NCI-H526 treated with DMSO at 0.1 percent for 48 hours (cell line): Measurements from ENCODE around the gene PTGIR.

ENCODE experiments used
- DNase-seq: peaks from one replicate; lab custom pipeline; 2025; lab: John Stamatoyannopoulos, UW

Gene PTGIR

DNA sequence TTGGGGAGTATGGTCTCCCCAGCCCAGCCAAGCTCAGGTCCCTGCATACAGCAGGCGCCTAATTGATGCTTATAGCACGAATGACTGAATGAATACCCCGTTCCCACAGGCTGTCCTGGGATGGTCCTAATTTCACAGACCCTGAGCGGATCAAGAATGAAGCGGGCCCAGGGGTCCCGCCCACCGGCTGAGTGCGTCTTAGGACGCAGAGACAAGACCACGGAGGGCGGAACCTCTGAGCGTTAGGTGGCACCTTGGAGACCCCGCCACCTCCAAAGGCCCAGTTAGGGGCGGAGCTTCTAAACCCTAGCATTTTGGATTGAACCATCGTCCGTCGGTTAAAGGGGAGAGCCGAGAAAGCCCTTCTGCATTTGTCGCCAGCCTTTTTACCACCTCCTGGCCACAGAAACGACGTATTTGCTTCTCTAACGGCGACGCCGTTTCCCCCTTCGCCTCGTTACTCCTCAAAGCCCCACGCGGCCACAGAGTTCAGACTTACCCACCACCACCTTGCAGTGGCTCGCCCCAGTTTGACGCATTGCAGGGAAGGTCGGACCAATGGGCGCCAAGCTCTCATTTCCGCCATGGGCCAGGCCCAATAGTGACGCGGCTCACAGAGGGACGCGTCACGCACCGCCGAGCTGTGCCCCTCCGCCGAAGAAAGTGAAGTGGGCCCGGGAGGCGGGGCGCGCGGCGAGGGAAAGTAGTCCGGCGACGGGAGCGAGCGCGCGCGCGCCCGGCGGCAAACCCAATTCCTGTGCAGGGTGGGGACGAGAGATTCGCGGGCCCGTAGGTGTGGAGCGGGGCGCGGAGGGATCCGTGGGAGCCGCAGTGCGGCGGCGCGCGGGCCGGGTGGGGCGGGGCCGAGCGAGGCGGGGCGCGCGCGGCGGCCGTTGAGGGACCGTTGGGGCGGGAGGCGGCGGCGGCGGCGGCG lies 24.2 kb downstream of the PTGIR start:
- DNase-seq, result peak; percentile 93

DNA sequence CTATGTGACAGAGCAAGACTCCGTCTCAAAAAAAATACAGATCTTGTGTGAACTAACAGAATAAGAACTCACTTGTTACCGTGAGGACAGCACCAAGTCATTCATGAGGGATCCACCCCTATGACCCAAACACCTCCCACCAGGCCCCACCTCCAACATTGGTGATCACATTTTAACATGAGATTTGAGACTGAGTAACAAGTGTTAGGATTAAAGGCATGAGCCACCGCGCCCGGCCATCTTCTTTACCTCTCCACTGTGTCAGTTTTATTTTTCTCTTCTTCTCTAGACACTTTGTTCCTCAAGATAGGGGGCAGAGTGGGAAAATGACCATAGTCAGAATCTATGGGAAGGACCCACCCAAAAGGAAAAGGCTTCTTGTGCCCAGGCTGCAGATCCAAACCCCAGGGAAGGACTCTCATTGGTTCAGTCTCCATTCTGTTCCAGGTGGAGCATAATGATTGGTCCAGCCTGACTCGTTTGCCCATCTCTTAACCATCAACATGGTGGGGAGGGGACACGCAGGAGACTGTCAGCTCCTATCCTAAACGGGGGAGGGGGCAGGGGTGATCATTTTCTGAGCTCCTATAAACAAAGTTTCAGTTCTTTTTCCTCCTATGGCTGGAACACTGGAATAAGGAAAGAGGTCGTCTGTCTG lies 25.0 kb downstream of the PTGIR start:
- DNase-seq, result no peak

DNA sequence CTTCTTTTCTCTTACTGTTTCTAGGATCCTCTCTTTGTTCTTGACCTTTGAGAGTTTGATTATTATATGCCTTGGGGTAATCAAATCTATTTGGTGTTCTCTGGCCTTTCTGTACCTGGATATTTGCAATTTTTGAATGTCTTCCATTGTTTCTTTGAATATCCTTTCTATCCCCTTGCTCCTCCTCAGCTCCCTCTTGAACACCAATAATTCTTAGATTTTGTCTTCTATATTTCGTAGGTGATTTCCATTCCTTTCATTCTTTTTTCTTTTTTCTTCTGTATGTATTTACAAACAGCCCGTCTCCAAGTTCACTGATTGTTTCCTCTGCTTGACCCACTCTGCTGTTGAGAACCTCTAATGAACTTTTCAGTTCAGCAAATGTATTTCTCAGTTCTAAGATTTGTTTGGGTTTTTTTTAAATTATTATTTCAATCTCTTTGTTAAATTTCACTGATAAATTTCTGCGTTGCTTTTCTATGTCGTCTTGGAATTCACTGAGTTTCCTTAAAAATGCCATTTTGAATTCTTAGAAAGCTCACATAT lies 26.4 kb downstream of the PTGIR start:
- no peak for DNase-seq

GRCh38 chr19:46596008-46596407 lies 28.9 kb downstream of the PTGIR start:
- no peak for DNase-seq

DNA sequence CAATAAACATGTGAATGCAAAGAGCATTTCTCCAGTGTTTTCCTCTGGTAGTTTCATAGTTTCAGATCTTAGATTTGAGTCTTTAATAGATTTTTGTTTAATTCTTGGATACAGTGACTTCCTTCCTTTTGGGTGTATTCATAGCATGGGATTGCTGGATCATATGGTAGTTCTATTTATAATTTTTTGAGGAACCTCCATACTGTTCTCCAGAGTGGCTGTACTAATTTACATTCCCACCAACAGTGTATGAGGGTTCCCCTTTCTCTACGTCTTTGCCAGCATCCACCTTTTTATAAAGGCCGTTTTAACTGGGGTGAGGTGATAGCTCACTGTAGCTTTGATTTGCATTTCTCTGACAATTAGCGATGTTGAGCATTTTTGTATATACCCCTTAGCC lies 33.0 kb downstream of the PTGIR start:
- no peak for DNase-seq

- no peak for DNase-seq
Measured at GRCh38 chr19:46591254-46591653, 33.6 kb downstream of the PTGIR start.

GRCh38 chr19:46587861-46588260 lies 37.0 kb downstream of the PTGIR start:
- no peak for DNase-seq

GRCh38 chr19:46586294-46586693 lies 38.6 kb downstream of the PTGIR start:
- DNase-seq, result no peak

GRCh38 chr19:46585539-46585938 lies 39.4 kb downstream of the PTGIR start:
- no peak for DNase-seq

DNA sequence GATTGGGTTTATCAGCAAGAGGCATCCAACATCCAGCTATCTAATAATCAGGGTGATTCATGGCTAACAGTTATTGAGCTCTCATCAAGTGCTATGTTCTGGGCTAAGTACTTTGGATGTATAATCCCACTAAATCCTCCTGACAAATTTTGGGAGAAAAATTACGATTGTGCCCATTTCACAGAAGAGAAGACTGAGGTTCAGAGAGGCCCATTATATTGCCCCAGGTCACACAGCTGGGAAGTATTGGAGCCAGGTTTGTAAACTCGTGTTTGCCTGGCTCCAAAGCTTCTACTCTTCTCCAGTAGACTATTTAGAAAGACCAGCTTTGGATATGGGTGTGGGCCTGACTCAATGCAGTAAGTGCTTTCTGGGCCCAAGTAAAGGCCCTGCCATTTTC lies 44.6 kb downstream of the PTGIR start:
- DNase-seq, result no peak

GRCh38 chr19:46579361-46579879 lies 45.5 kb downstream of the PTGIR start:
- peak; percentile 11 for DNase-seq

DNA sequence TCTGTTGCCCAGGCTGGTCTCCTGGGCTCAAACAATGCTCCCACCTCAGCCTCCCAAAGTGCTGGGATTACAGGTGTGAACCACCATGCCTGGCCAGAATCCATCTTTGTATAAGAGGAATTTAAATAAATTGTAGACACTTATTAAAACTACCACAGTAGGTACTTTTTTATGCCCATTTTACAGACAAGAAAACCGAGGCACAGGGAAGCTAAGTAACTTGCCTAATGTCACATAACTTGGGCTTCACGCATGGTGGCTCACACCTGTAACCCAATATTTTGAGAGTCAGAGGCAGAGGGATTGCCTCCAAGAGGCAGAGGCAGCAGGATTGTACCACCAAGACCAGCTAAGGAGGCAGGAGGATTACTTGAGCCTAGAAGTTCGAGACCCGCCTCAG lies 46.4 kb downstream of the PTGIR start:
- no peak for DNase-seq

DNA sequence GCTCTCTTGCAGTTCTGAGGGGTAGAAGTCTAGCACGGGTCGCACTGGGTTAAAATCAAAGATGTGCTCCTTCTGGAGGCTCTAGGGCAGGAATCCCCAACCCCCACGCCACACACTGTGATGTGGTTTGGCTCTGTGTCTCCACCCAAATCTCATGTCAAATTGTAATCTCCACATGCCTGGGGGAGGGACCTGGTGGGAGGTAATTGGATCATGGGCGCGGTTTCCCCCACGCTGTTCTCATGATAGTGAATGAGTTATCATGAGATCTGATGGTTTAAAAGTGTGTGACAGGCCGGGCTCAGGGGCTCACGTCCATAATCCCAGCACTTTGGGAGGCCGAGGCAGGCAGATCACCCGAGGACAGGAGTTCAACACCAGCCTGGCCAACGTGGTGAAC lies 50.4 kb downstream of the PTGIR start:
- no peak for DNase-seq

DNA sequence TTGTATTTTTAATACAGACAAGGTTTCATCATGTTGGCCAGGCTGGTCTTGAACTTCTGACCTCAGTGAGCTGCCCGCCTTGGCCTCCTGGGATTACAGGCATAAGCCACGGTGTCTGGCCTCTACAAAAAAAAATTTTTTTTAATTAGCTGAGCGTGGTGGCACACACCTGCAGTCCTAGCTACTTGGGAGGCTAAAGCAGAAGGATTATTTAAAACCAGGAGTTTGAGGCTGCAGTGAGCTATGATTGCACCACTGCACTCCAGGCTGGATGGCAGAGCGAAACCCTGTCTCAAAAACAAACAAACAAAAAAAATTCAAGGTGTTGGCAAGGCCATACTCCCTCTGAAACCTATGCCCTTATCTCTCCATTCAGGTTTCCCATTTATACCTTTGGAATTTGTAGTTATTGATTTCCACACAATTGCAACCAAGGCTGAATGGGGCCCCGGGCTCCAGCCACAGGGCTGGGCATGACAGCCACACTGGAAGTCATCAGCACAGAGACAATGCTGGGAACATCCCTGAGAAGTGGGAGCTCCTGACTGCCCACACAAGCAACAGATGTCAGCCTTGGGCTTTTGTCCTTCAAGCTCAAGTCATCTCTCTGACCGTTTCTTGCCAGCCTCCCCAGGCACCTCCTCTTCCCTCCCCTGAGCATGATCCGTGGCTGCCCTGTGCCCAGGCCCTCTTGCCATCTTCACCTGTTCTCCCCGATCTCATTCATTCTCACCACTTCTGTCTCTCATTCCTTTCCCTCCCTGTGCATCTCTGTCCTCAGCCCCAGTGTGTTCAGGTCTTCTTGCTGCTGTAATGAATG lies 51.0 kb downstream of the PTGIR start:
- DNase-seq, result no peak

DNA sequence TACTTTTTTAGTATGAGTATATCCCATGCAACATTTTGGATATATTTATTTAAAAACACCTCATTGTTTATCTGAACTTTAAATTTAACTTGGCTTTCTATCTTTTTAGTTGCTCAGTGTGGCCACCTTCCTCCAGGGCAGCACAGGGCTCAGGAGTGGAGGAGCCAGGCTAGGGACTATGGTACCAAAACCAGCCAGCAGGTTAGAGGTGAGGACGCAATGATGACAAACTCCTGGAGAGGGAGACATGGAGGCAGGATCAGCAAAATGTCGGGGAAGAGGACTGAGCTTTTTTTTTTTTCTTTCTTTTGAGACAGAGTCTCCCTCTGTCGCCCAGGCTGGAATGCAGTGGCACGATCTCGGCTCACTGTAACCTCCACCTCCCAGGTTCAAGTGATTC lies 53.4 kb downstream of the PTGIR start:
- DNase-seq, result no peak
